ENCODE results near the gene CZIB.
"Not testable (repeated sequence)": the region's sequence is repeated elsewhere in the genome, so short reads cannot be mapped to it uniquely, and the experiment has no call there.

- TF ChIP-seq SIN3A (IDR thresholded peaks at IDR 0.05; ENCODE audit: low read depth); REST (IDR thresholded peaks at IDR 0.05; ENCODE audit: low read depth); CTCF (IDR thresholded peaks at IDR 0.05 in 2 of 3, conservative IDR thresholded peaks at IDR 0.05 in 1 of 3; ENCODE audit: borderline replicate concordance in 1 of 3, insufficient read depth in 1 of 3, low read depth in 2 of 3, low read length in 2 of 3); EZH2 (IDR thresholded peaks at IDR 0.05); POLR2AphosphoS5 (IDR thresholded peaks at IDR 0.05; ENCODE audit: low read depth, low read length); ZNF274 (IDR thresholded peaks at IDR 0.05; ENCODE audit: low read depth, low read length); ZFX (IDR thresholded peaks at IDR 0.05); EZH2phosphoT487 (IDR thresholded peaks at IDR 0.05; ENCODE audit: borderline replicate concordance); YY1 (IDR thresholded peaks at IDR 0.05; ENCODE audit: extremely low read depth, insufficient replicate concordance, low read depth, low read length); RAD21 (IDR thresholded peaks at IDR 0.05; ENCODE audit: low read depth); POLR2A (IDR thresholded peaks at IDR 0.05; ENCODE audit: borderline replicate concordance, extremely low read depth, insufficient read depth, insufficient read length): not testable (repeated sequence)
Observed at GRCh38 chr1:53185955-53186297, 34.5 kb downstream of the CZIB start.

Measured in HCT116 (cell line).